Fibroblast of the aortic adventitia (primary cell): ENCODE data around the gene AHSA1. TPM values are rescaled to one million over a fixed set of nuclear protein-coding genes. Genes with fewer than 3 reads are reported as not detected.

Experiments used
- DNase-seq: peaks from one replicate; pipeline ENCODE4 v3.0.0-alpha.2; 2010; ENCODE audit warnings: low read depth
- H3K4me3 ChIP-seq: 2 replicates; pipeline ENCODE4 v1.5.1; 2011; ENCODE audit warnings: low read depth, mild to moderate bottlenecking, control low read depth, low read length, moderate library complexity
- total RNA-seq: library from RNA; depleted of rRNA; stranded (reverse); fragments of >200 nt; gene quantifications from 2 replicates; pipeline ENCODE4 v1.2.3, GENCODE V29; 2012; ENCODE audit warnings: low replicate concordance
- TF ChIP-seq, protein P1 (sequence below): IDR thresholded peaks from 2 replicates; pipeline ENCODE4 v1.5.1; 2011; ENCODE audit warnings: mild to moderate bottlenecking, low read length, control low read depth, inconsistent platforms; ENCODE audit not compliant: insufficient read depth

The AHSA1 gene
- total RNA-seq, 1 donor = 68.2 TPM

DNA sequence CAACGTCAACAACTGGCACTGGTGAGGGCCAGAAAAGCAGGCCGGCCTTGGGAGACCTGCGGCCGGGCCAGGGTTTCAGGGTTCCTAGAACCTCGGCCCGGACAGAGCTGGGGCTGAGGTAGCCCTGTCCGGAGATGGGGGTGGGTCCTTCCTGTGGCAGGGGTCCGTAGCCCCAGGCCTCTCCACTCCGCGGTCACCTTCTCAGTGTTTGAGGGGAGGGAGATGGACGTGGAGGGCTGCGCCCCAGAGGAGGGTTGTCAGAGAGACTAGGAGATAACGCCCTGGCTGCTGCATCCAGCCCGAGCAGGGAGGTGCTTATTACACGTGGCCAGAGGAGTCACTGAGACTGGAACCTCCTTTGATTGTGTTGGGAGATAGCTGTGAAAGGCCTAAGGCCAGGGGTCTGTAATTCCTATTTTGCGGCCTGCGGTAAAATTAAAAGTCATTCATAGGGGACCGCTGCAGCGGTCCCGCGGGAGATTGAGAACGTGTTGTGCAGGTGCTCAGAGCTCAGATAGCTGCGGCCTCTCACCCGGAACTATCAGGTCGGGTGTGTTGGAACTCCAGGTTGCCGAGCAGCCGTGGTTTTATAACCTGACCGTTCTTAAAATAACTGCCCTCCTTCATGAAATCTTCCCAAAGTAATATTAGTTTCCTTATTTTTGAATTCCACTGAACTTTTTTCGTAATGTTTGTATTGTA lies 507 bp downstream of the AHSA1 start:
- H3K4me3 ChIP-seq = peak overlapping the region; percentile 97
- TF ChIP-seq, protein P1, sequence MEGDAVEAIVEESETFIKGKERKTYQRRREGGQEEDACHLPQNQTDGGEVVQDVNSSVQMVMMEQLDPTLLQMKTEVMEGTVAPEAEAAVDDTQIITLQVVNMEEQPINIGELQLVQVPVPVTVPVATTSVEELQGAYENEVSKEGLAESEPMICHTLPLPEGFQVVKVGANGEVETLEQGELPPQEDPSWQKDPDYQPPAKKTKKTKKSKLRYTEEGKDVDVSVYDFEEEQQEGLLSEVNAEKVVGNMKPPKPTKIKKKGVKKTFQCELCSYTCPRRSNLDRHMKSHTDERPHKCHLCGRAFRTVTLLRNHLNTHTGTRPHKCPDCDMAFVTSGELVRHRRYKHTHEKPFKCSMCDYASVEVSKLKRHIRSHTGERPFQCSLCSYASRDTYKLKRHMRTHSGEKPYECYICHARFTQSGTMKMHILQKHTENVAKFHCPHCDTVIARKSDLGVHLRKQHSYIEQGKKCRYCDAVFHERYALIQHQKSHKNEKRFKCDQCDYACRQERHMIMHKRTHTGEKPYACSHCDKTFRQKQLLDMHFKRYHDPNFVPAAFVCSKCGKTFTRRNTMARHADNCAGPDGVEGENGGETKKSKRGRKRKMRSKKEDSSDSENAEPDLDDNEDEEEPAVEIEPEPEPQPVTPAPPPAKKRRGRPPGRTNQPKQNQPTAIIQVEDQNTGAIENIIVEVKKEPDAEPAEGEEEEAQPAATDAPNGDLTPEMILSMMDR = no peak
- peak; percentile 35 for DNase-seq

DNA sequence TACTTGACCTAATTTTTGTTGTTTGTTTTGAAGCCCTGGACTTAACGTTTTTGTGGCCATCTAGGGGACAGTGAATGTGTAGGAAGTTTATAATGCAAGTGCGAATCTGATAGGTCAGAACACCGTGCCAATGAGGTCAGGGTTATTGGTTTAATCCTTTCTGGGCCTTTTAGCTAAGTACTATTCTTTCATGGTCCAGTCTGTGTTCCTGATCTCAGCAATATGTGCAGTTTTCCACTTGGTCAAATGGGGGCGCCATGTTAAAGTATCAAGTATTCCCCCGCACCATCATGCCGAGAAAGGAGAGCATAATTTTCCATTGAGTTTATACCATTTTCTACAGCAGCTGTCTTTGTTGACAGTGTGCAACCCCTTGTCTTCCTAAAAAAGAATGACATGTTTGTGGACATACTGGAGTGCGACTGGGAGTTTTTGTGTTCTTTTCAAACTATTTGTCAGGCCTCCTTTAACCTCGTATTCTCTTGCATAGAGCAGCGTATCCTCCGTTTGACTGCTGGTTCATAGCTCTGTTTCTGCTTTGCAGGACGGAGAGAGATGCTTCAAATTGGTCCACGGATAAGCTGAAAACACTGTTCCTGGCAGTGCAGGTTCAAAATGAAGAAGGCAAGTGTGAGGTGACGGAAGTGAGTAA lies 1.3 kb downstream of the AHSA1 start:
- peak overlapping the region; percentile 97 for H3K4me3 ChIP-seq
- DNase-seq = peak; percentile 85
- TF ChIP-seq, protein P1 = peak; percentile 75

DNA sequence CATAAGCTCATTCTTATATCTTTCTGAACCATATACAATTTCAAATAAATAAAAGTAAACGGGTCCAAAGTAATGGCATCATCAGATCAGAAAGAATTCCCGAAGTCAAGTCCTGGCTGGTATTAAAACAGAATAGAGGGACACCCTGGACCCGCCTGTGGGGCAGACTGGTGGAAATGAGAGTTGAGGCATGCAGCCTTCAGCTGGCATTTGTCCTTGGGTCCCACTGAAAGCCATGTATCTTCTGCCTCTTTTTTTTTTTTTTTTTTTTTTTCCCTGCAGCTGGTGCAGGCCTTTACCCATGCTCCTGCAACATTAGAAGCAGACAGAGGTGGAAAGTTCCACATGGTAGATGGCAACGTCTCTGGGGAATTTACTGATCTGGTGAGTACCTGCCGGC lies 9.9 kb downstream of the AHSA1 start:
- TF ChIP-seq, protein P1 = no peak
- no peak overlapping the region for H3K4me3 ChIP-seq
- no peak for DNase-seq

DNA sequence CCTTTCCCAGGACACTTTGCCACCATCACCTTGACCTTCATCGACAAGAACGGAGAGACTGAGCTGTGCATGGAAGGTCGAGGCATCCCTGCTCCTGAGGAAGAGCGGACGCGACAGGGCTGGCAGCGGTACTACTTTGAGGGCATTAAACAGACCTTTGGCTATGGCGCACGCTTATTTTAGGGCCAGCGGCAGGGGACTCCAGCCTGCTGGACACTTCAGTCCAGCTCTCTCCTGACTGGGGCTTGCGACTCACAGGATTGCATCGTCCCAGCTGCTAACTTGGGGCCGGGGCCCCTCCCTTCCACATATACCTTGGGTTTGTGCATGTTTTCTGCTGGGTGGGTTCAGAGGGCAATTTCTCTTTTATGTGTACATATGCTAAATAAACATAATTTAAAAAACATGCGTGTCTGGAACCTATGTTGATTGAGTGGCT lies 11.2 kb downstream of the AHSA1 start:
- DNase-seq = no peak
- no peak overlapping the region for H3K4me3 ChIP-seq
- TF ChIP-seq, protein P1 = no peak

DNA sequence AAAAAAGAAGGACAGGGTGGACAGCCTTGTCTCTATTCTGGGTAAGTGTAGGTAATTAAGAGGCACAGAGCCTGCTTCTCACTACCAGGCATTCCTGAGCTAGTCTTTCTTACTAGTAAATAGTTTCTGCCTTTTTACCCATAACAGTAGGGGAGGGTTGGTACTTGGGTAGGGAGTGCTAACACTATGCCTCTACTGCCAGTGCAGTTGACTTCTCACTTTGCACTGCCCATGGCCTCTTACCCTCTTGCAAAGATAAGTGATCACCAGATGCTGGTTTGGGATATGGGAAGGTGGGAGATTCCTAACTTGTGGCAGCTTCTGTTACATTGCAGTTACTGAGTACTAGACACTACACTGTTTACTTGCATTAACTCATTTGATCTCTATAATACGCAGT lies 11.6 kb downstream of the AHSA1 start:
- no peak overlapping the region for H3K4me3 ChIP-seq
- DNase-seq = no peak
- TF ChIP-seq, protein P1 = no peak

DNA sequence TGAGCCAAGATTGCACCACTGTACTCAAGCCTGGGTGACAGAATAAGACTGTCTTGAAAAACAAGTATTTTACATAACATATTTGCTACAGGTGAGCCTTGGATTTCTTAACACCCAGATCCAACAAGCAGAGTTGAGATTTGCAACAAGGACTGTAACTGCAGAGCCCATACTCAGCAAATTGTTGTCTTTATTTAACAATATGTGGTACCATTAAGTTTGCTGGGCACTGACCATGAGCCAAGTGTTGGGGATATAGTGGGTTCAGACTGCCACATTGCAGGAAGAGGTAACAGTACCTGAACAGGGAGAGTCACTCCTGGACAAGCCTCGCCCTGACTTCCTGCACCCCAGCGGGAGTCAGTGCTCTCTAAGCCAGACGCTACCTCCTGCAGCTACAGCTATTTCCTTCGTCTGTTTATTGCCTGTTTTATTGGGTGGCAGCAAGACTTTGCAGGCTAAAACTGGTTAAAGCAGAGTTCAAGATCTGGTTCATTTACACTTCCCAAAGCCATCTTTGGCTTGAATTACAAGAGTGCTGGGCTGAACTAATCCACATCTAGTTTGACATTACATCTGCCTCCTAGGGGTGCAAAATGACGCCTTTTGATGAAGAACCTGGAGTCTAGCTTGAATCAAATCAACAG lies 12.5 kb downstream of the AHSA1 start:
- no peak for DNase-seq
- TF ChIP-seq, protein P1 = no peak
- no peak overlapping the region for H3K4me3 ChIP-seq
